ENCODE results near the gene KCNIP1.

GRCh38 chr5:170785416-170785815 lies 281.6 kb downstream of the KCNIP1 start:
- TF ChIP-seq ZNF607 (CRISPR knock-in tag; IDR thresholded peaks at IDR 0.05; ENCODE audit: borderline replicate concordance) (no peak), ZFX (CRISPR knock-in tag; IDR thresholded peaks at IDR 0.05; ENCODE audit: low read depth) (no peak), CTCF (CRISPR knock-in tag; IDR thresholded peaks at IDR 0.05) (no peak), HMG20B (CRISPR knock-in tag; conservative IDR thresholded peaks at IDR 0.05) (no peak), ZNF280D (CRISPR knock-in tag; IDR thresholded peaks at IDR 0.05) (no peak), RNF2 (conservative IDR thresholded peaks at IDR 0.05; ENCODE audit: low read depth) (no peak), MXI1 (IDR thresholded peaks at IDR 0.05; ENCODE audit: borderline replicate concordance, low read depth, low read length) (no peak), FOXA3 (CRISPR knock-in tag; IDR thresholded peaks at IDR 0.05) (no peak)

Data from HepG2 (cell line).